GM10266 (cell line): ENCODE results near the gene G2E3.
"Not testable (repeated sequence)": the region's sequence is repeated elsewhere in the genome, so short reads cannot be mapped to it uniquely, and the experiment has no call there.

Experiments used
- DNase-seq: peaks from one replicate; pipeline ENCODE4 v3.0.0; 2012; ENCODE audit errors: extremely low spot score
- TF ChIP-seq, protein P1 (sequence below): IDR thresholded peaks from 2 replicates; pipeline ENCODE4 v1.5.1; 2012; ENCODE audit warnings: mild to moderate bottlenecking, low read depth; ENCODE audit not compliant: control insufficient read depth, insufficient read depth; ENCODE audit errors: missing control alignments

Gene G2E3

DNA sequence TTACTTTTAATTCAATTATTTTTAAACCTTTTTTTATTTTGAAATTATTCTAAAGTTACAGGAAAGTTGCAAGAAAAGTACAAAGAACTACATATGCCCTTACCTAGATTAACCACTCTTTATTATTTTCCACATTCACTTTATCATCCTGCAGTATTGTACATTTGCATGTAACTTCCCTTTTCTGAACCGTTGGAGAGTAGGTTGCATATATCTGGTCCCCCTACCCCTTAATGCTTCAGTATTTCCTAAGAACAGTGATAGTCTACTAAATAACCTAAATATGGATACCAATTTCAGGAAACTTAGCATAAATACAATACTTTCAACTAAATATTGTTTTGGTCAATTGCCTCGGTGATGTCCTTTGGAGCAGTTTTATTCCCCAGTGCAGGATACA, 15.0 kb downstream of the G2E3 start:
- TF ChIP-seq, protein P1, sequence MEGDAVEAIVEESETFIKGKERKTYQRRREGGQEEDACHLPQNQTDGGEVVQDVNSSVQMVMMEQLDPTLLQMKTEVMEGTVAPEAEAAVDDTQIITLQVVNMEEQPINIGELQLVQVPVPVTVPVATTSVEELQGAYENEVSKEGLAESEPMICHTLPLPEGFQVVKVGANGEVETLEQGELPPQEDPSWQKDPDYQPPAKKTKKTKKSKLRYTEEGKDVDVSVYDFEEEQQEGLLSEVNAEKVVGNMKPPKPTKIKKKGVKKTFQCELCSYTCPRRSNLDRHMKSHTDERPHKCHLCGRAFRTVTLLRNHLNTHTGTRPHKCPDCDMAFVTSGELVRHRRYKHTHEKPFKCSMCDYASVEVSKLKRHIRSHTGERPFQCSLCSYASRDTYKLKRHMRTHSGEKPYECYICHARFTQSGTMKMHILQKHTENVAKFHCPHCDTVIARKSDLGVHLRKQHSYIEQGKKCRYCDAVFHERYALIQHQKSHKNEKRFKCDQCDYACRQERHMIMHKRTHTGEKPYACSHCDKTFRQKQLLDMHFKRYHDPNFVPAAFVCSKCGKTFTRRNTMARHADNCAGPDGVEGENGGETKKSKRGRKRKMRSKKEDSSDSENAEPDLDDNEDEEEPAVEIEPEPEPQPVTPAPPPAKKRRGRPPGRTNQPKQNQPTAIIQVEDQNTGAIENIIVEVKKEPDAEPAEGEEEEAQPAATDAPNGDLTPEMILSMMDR = no peak
- DNase-seq = no peak

DNA sequence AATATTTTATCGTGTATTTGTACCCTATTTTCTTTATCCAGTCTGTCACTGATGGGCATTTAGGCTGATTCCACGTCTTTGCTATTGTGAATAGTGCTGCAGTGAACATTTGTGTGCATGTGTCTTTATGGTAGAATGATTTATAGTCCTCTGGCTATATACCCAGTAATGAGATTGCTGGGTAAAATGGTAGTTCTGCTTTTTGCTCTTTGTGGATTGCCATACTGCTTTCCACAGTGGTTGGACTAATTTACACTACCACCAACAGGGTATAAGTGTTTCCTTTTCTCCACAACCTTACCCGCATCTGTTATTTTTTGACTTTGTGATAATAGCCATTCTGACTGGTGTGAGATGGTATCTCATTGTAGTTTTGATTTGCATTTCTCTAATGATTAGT, 15.8 kb downstream of the G2E3 start:
- not testable (repeated sequence) for DNase-seq

GRCh38 chr14:30576333-30576732, 17.4 kb downstream of the G2E3 start:
- DNase-seq = not testable (repeated sequence)

DNA sequence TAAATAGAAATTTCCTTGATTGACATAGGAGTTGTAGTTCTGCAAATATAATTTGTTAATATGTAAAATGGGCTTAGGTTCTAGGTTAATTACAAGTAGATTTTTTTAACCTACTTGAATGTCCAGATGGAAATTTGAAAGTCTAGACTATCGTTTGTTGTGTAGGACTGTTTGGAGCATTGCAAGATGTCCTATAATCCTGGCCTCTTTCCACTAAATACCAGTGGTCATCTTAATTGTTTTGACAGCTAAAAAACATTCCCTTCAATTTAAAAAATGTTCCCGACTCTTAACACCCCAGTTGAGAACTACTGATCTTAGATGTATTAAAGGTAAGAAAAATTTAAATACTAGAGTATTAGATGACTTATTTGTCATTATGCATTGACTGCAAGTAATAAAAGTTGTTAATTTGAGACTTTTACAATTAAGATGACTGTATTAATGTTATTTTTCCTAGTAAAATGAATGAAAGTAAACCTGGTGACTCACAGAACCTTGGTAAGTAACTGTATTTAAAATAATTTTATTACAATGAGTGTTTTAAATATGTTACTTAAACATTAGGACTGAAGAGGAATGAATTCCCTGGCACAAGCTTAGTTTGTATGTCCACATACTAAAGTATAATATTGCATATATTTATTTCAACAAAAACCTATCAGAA, 21.8 kb downstream of the G2E3 start:
- DNase-seq = no peak
- TF ChIP-seq, protein P1 = no peak

DNA sequence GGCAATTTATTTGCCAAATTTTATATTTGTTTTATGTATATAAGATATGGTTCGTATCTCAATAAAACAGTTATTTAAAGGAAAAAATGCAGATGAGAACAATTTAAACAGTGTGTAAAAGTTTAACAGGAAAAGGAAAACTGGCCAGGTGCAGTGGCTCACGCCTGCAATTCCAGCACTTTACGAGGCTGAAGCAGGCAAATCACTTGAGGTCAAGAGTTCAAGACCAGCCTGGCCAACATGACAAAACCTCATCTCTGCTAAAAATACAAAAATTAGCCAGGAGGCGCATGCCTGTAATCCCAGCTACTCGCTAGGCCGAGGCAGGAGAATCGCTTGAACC, 22.3 kb downstream of the G2E3 start:
- no peak for DNase-seq
- TF ChIP-seq, protein P1 = no peak

DNA sequence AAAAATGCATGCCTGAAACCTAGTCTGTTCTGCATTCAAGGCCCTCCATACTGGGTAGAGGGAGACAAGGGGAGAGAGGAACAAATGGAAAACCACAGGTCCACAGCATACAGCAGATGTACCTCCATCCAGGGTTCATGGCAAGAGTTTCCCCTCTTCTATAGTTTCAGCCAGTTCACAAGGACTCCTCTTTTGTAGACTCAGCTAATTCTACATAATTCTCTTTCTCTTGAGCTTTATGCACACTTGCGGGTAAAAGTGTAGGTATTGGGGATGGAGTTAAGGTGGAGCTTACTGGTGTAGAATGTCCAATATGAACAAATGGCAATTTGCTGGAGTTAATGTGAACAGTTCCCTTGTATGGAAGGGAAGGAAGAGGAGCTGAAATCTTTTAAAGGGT, 23.4 kb downstream of the G2E3 start:
- TF ChIP-seq, protein P1 = no peak
- DNase-seq = no peak

DNA sequence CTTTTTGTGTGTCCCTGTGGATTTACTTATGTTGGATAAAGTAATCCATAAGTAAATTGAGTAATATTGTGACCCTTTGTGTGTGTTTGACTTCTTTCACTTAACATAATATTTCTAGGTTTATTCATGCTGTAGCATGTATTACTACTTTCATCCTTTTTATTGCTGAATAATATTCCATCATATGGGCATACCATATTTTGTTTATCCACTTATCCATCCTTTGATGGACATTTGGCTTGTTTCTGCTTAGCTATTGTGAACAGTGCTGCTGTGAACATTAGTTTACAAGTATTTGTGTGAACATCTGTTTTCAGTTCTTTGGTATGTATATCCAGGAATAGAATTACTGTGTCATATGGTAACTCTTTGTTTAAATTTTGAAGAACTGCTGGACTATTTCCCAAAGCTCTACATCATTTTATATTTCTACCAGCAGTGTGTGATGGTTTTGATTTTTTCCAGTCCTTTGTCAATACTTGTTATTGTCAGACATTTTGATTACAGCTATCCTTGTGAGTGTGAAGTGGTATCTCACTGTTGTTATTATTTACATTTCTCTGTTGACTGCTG, 25.2 kb downstream of the G2E3 start:
- TF ChIP-seq, protein P1 = no peak
- no peak for DNase-seq

- no peak for DNase-seq
- TF ChIP-seq, protein P1 = no peak
Observed at GRCh38 chr14:30585204-30585603, 26.2 kb downstream of the G2E3 start.
